ENCODE results near the gene HYI. TPM values are rescaled to one million over a fixed set of nuclear protein-coding genes. Genes with fewer than 3 reads are reported as not detected.

Gene HYI
- total and polyA plus RNA-seq, 2 of the 8 experiments (the other 6 are each of a cell fraction or from before 2014, with no cell fraction given): 14.4 to 17.7 TPM

GRCh38 chr1:43450251-43450941 lies 3.3 kb downstream of the HYI start:
- DNase-seq (ENCODE audit: low read depth in 1 of 2, low spot score in 2 of 2): no peak
- TF ChIP-seq HDAC6 (IDR thresholded peaks at IDR 0.05; ENCODE audit: low read depth, low read length) (no peak), SRF (IDR thresholded peaks at IDR 0.05; ENCODE audit: low read depth, low read length) (no peak), RAD21 (IDR thresholded peaks at IDR 0.05 in 1 of 2, conservative IDR thresholded peaks at IDR 0.05 in 1 of 2; ENCODE audit: low read depth in 2 of 2, low read length in 2 of 2) (no peak), CREB1 (IDR thresholded peaks at IDR 0.05) (no peak), RXRA (IDR thresholded peaks at IDR 0.05; ENCODE audit: insufficient read depth, low read depth, low read length) (no peak), SIN3A (conservative IDR thresholded peaks at IDR 0.05 in 1 of 2, IDR thresholded peaks at IDR 0.05 in 1 of 2; ENCODE audit: low read depth in 1 of 2, low read length in 2 of 2) (no peak), GABPA (IDR thresholded peaks at IDR 0.05; ENCODE audit: borderline replicate concordance, insufficient read depth, low read length) (no peak), EZH2 (IDR thresholded peaks at IDR 0.05; ENCODE audit: low read depth, low read length, severe bottlenecking) (no peak), POU5F1 (IDR thresholded peaks at IDR 0.05; ENCODE audit: low read depth, low read length) (no peak), KDM1A (IDR thresholded peaks at IDR 0.05; ENCODE audit: borderline replicate concordance, low read length) (no peak), EGR1 (IDR thresholded peaks at IDR 0.05; ENCODE audit: borderline replicate concordance, low read depth, low read length) (no peak), ATF3 (IDR thresholded peaks at IDR 0.05; ENCODE audit: insufficient read depth, low read depth, low read length) (no peak)

More at GRCh38 chr1:43450251-43450941, 3.3 kb downstream of the HYI start:
- Histone ChIP-seq H3K79me2 (ENCODE audit: control insufficient read depth in 1 of 2, insufficient read depth in 2 of 2, low read length in 2 of 2) (no peaks in the 10 kb centered on the region; a peak in 1 of 4 replicates), H4K91ac (replicated peaks; ENCODE audit: insufficient read length, low read length) (no peak overlapping the region), H3K79me1 (ENCODE audit: low read depth, low read length) (no peaks in the 10 kb centered on the region), H2AFZ (ENCODE audit: low read length) (no peak overlapping the region), H3K4me2 (ENCODE audit: insufficient read depth in 1 of 2, low read depth in 2 of 2, low read length in 2 of 2) (no peak overlapping the region), H3K9ac (replicated peaks in 1 of 4; ENCODE audit: extremely low read depth in 1 of 4, low read depth in 3 of 4, low read length in 3 of 4) (no peak overlapping the region), H2BK120ac (replicated peaks; ENCODE audit: low read depth, low read length) (no peak overlapping the region), H3K36me3 (ENCODE audit: control insufficient read depth in 2 of 4, insufficient read depth in 4 of 4, low read length in 3 of 4) (peaks cover 11 to 41% (median 21%) of the 10 kb centered on the region in 4 experiments; a peak in 6 of 8 replicates), H3K23me2 (ENCODE audit: low read depth, low read length) (peaks cover 10% of the 10 kb centered on the region; the same call in 1 of the 2 replicates), H3K27me3 (replicated peaks in 1 of 4; ENCODE audit: control insufficient read depth in 3 of 4, extremely low read depth in 1 of 4, insufficient read depth in 3 of 4, low read length in 3 of 4) (no peaks in the 10 kb centered on the region; a peak in 1 of 7 replicates), H4K5ac (ENCODE audit: insufficient read length, low read depth, low read length) (no peak overlapping the region), H3K4ac (replicated peaks; ENCODE audit: insufficient read length, low read depth, low read length) (no peak overlapping the region), H3K14ac (ENCODE audit: insufficient read length) (no peak overlapping the region), H2AK5ac (ENCODE audit: low read depth, low read length) (no peak overlapping the region), H2BK15ac (ENCODE audit: low read length) (no peak overlapping the region), H3K4me3 (ENCODE audit: extremely low read depth in 1 of 4, insufficient read depth in 2 of 4, low read depth in 3 of 4, low read length in 4 of 4) (no peak overlapping the region), H3K27ac (ENCODE audit: low read depth, low read length) (no peak overlapping the region), H3K18ac (ENCODE audit: extremely low read depth, low read length) (no peak overlapping the region), H3K56ac (replicated peaks; ENCODE audit: insufficient read length, low read depth, low read length) (no peak overlapping the region), H3K9me3 (ENCODE audit: insufficient read depth in 2 of 2, low read depth in 1 of 2, low read length in 1 of 2) (no peaks in the 10 kb centered on the region), H2BK20ac (ENCODE audit: low read length) (no peak overlapping the region), H2BK12ac (ENCODE audit: low read depth, low read length) (no peak overlapping the region), H4K8ac (ENCODE audit: extremely low read depth, insufficient read depth, low read length) (no peak overlapping the region), H4K20me1 (replicated peaks in 1 of 2; ENCODE audit: control insufficient read depth in 1 of 2, insufficient read depth in 2 of 2, low read length in 2 of 2) (peaks cover 0 to 10% of the 10 kb centered on the region in 2 experiments), H3K23ac (ENCODE audit: insufficient read length) (no peak overlapping the region), H3K4me1 (replicated peaks in 1 of 4; ENCODE audit: control insufficient read depth in 3 of 4, insufficient read depth in 4 of 4, low read length in 3 of 4) (peaks cover 3 to 8% (median 4%) of the 10 kb centered on the region in 4 experiments; a peak in 5 of 7 replicates), H2BK5ac (ENCODE audit: low read depth, low read length) (no peak overlapping the region)
- 94% methylated on average over 10 of the region's 10 CpGs; no CpG with 5 or more reads in 1 of the 2 experiments for WGBS, 2 experiments (ENCODE audit: extremely low coverage in 1 of 2, insufficient coverage in 1 of 2, insufficient read length in 1 of 2, insufficient replicate concordance in 2 of 2, low coverage in 1 of 2, low lambda C conversion rate in 2 of 2, missing lambda C conversion rate in 1 of 2)
- ChIA-PET CTCF (ENCODE audit: partially characterized antibody) (no interaction called here), POLR2A (ENCODE audit: partially characterized antibody) (interaction anchor here (0.9 to 1.7 kb wide), 3 partner anchors 8 to 16 kb away, joined by 3 to 6 read pairs (median 3); no protein-coding TSS in a partner anchor)
- no peak for FAIRE-seq
